Measurements from ENCODE around the gene LACTBL1. TPM values are rescaled to one million over a fixed set of nuclear protein-coding genes. Genes with fewer than 3 reads are reported as not detected.

Gene LACTBL1
- total RNA-seq, 1 donor from 2014 or later, result not detected

DNA sequence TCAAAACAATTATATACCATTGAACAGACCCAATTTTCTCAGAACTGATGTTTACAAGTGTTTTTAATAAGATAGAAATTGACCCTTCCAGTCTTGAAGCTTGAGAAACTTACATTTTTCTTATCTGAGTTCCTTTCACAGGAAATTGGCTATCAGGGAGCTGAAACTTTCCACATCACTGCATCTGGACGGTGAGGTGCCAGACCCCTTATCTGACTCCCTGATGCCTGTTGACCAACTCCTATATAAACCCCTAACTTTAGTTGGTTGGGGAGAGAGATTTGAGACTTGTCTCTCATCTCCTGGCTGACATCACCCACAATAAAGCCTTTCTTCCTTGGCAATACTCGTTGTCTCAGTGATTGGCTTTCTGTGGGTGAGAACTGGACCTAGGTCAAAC, 31.4 kb downstream of the LACTBL1 start:
- no peaks in the 10 kb centered on the region for H3K36me3 Mint-ChIP-seq (ENCODE audit: low read depth, unreplicated experiment)
- no peak overlapping the region for H3K4me3 Mint-ChIP-seq (ENCODE audit: unreplicated experiment)
- H3K27me3 Mint-ChIP-seq (ENCODE audit: unreplicated experiment), result no peaks in the 10 kb centered on the region
- TF ChIP-seq, protein P1, sequence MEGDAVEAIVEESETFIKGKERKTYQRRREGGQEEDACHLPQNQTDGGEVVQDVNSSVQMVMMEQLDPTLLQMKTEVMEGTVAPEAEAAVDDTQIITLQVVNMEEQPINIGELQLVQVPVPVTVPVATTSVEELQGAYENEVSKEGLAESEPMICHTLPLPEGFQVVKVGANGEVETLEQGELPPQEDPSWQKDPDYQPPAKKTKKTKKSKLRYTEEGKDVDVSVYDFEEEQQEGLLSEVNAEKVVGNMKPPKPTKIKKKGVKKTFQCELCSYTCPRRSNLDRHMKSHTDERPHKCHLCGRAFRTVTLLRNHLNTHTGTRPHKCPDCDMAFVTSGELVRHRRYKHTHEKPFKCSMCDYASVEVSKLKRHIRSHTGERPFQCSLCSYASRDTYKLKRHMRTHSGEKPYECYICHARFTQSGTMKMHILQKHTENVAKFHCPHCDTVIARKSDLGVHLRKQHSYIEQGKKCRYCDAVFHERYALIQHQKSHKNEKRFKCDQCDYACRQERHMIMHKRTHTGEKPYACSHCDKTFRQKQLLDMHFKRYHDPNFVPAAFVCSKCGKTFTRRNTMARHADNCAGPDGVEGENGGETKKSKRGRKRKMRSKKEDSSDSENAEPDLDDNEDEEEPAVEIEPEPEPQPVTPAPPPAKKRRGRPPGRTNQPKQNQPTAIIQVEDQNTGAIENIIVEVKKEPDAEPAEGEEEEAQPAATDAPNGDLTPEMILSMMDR (IDR thresholded peaks at IDR 0.05; ENCODE audit: unreplicated experiment), result no peak
- no peaks in the 10 kb centered on the region for H3K9me3 Mint-ChIP-seq (ENCODE audit: unreplicated experiment)
- no peak overlapping the region for H3K27ac Mint-ChIP-seq (ENCODE audit: unreplicated experiment)
- DNase-seq (ENCODE audit: low spot score), result no peak
- no peaks in the 10 kb centered on the region for H3K4me1 Mint-ChIP-seq (ENCODE audit: unreplicated experiment)

DNA sequence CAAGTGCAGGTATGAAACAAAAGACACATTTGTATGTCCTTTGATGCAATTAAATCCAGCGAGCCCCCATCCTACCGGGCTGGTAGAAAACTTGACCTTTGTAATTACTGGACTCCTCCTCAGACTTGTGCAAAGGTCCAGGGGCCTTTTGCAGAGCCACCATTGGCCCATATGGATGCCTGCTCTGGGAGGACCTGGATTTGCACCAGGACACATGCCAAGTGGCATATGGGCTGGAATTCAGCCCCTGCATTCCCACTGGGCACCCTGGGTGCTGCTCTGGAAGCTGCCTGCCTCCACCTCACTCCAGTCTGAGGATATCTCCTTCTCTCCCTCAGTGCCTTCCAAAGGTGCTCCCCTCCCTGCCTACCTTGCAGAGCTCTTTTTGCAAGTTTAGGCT, 36.0 kb downstream of the LACTBL1 start:
- Mint-ChIP-seq H3K27me3 (ENCODE audit: unreplicated experiment) (no peaks in the 10 kb centered on the region), H3K4me3 (ENCODE audit: unreplicated experiment) (no peak overlapping the region), H3K4me1 (ENCODE audit: unreplicated experiment) (no peaks in the 10 kb centered on the region), H3K36me3 (ENCODE audit: low read depth, unreplicated experiment) (no peaks in the 10 kb centered on the region), H3K27ac (ENCODE audit: unreplicated experiment) (no peak overlapping the region), H3K9me3 (ENCODE audit: unreplicated experiment) (no peaks in the 10 kb centered on the region)
- TF ChIP-seq, protein P1 (IDR thresholded peaks at IDR 0.05; ENCODE audit: unreplicated experiment), result no peak
- no peak for DNase-seq (ENCODE audit: low spot score)

DNA sequence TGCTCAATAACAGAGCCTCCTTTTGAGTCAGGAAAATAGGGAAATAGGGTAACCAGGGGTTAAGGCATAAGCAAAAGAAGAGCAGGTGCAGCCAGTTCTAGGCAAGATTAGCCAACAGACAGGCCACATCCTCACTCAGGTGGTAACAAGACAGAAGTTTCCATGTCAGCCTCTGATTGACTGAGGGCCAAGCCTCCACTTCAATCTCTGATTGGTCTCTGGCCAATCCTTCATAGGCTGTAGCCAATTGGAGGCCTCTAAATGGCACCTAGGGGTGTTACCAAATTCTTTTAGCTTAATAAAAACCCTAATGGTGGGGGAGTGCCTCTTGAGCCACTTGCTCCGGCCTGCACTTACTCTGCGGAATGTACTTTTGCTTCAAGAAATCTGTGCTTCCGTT, 37.2 kb downstream of the LACTBL1 start:
- Mint-ChIP-seq H3K27ac (ENCODE audit: unreplicated experiment) (no peak overlapping the region), H3K4me3 (ENCODE audit: unreplicated experiment) (no peak overlapping the region), H3K4me1 (ENCODE audit: unreplicated experiment) (no peaks in the 10 kb centered on the region), H3K9me3 (ENCODE audit: unreplicated experiment) (no peaks in the 10 kb centered on the region), H3K27me3 (ENCODE audit: unreplicated experiment) (no peaks in the 10 kb centered on the region), H3K36me3 (ENCODE audit: low read depth, unreplicated experiment) (no peaks in the 10 kb centered on the region)
- DNase-seq (ENCODE audit: low spot score), result no peak
- TF ChIP-seq, protein P1 (IDR thresholded peaks at IDR 0.05; ENCODE audit: unreplicated experiment), result no peak

DNA sequence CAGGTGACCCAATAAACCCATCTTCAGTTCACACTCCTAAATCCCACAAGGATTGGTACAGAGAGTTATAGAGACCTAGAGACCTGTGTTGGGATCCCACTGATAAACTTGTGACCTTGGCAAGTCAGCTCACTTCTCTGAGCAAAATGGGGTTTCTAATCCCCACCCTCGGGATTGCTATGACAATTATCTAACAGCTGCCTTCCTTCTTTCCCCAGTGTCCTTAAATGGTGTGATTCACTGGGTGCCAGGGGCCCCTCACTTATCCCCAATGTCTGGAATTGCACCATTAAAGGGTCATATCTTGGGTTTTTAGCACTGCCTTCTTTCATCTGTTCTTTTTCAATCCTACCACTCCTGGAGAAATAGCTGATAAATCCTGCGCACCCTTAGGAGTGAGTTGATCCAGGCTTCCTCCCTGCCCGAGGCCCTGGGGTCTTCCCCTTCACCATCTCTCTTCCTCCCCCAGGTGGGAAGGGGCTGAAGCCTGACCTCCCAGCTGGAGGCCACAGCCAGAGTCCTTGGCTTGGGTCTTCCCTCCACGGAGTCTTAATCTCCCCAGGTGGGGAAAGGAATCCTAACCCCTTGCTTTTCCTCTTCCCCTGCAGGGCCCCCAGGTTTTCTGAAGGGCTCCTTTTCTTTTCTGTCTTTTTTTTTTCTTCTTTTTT, 39.7 kb downstream of the LACTBL1 start:
- Mint-ChIP-seq H3K27ac (ENCODE audit: unreplicated experiment) (no peak overlapping the region), H3K27me3 (ENCODE audit: unreplicated experiment) (no peaks in the 10 kb centered on the region), H3K4me3 (ENCODE audit: unreplicated experiment) (no peak overlapping the region), H3K36me3 (ENCODE audit: low read depth, unreplicated experiment) (peaks cover 3% of the 10 kb centered on the region), H3K9me3 (ENCODE audit: unreplicated experiment) (no peaks in the 10 kb centered on the region), H3K4me1 (ENCODE audit: unreplicated experiment) (no peaks in the 10 kb centered on the region)
- no peak for DNase-seq (ENCODE audit: low spot score)
- TF ChIP-seq, protein P1 (IDR thresholded peaks at IDR 0.05; ENCODE audit: unreplicated experiment), result no peak

DNA sequence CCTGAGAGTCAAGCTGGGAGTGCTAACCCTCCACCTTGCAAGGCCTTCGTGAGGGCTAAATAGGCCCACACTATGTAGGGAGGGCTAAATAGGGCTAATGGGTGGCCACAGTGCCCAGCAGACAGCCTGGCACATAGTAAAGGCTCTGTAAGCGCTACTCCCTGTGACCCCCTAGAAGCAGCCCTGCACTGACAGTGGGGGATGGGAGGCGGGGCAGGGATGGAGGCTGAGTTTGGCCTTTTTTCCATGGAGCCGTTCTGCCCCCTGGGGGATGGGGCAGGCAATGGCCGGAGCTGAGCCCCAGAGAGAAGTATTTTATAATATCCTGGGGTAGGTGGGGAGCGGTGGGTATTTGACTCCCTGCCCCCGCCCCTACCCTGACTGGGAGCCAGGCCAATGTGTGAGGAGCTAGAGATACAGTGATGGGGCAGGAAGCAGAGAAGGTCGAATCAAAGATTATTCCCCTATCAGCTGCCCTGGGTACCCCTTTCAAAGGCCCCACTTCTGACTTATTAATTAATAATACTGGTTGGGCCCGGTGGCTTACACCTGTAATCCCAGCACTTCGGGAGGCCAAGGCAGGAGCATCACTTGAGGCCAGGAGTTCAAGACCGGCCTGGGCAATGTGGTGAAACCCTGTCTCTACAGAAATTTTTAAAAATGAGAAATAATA, 42.3 kb downstream of the LACTBL1 start:
- H3K9me3 Mint-ChIP-seq (ENCODE audit: unreplicated experiment), result no peaks in the 10 kb centered on the region
- H3K27me3 Mint-ChIP-seq (ENCODE audit: unreplicated experiment), result no peaks in the 10 kb centered on the region
- TF ChIP-seq, protein P1 (IDR thresholded peaks at IDR 0.05; ENCODE audit: unreplicated experiment), result peak; percentile 86
- DNase-seq (ENCODE audit: low spot score), result peak; percentile 86
- H3K4me3 Mint-ChIP-seq (ENCODE audit: unreplicated experiment), result no peak overlapping the region
- H3K4me1 Mint-ChIP-seq (ENCODE audit: unreplicated experiment), result no peaks in the 10 kb centered on the region
- H3K27ac Mint-ChIP-seq (ENCODE audit: unreplicated experiment), result no peak overlapping the region
- H3K36me3 Mint-ChIP-seq (ENCODE audit: low read depth, unreplicated experiment), result peaks cover 3% of the 10 kb centered on the region
